ENCODE measurements around the gene POLR2H.

DNA sequence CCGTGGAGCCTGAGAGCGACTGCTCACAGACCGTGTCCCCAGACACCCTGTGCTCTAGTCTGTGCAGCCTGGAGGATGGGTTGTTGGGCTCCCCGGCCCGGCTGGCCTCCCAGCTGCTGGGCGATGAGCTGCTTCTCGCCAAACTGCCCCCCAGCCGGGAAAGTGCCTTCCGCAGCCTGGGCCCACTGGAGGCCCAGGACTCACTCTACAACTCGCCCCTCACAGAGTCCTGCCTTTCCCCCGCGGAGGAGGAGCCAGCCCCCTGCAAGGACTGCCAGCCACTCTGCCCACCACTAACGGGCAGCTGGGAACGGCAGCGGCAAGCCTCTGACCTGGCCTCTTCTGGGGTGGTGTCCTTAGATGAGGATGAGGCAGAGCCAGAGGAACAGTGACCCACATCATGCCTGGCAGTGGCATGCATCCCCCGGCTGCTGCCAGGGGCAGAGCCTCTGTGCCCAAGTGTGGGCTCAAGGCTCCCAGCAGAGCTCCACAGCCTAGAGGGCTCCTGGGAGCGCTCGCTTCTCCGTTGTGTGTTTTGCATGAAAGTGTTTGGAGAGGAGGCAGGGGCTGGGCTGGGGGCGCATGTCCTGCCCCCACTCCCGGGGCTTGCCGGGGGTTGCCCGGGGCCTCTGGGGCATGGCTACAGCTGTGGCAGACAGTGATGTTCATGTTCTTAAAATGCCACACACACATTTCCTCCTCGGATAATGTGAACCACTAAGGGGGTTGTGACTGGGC lies 16.8 kb upstream of the POLR2H start:
- TF ChIP-seq GATA3 (IDR thresholded peaks at IDR 0.05; ENCODE audit: low read depth, low read length): no peak
- no peak for TF ChIP-seq GATA2 (IDR thresholded peaks at IDR 0.05; ENCODE audit: low read depth, low read length)
